Measurements from ENCODE around the gene KLHL3.

The KLHL3 gene

GRCh38 chr5:137622850-137623249 lies 113.0 kb downstream of the KLHL3 start:
- no peak overlapping the region for H3K27ac Mint-ChIP-seq
- DNase-seq (no peak), ATAC-seq (no peak)
- no peaks in the 10 kb centered on the region for H3K27me3 Mint-ChIP-seq
- H3K4me1 Mint-ChIP-seq = no peaks in the 10 kb centered on the region
- H3K4me3 Mint-ChIP-seq = no peak overlapping the region
- H3K9me3 Mint-ChIP-seq = no peaks in the 10 kb centered on the region

- H3K4me1 Mint-ChIP-seq = no peaks in the 10 kb centered on the region
- H3K4me3 Mint-ChIP-seq = no peak overlapping the region
- H3K27ac Mint-ChIP-seq = no peak overlapping the region
- no peaks in the 10 kb centered on the region for H3K27me3 Mint-ChIP-seq
- H3K9me3 Mint-ChIP-seq = no peaks in the 10 kb centered on the region
- no peak for ATAC-seq
- no peak for DNase-seq
These were observed 113.7 kb downstream of the KLHL3 start for GRCh38 chr5:137621861-137622823.

- no peaks in the 10 kb centered on the region for H3K4me1 Mint-ChIP-seq
- H3K27me3 Mint-ChIP-seq = no peaks in the 10 kb centered on the region
- H3K4me3 Mint-ChIP-seq = no peak overlapping the region
- H3K27ac Mint-ChIP-seq = no peak overlapping the region
- no peak for DNase-seq
- ATAC-seq = no peak
- no peaks in the 10 kb centered on the region for H3K9me3 Mint-ChIP-seq
These were observed 114.6 kb downstream of the KLHL3 start for GRCh38 chr5:137621306-137621705.

DNA sequence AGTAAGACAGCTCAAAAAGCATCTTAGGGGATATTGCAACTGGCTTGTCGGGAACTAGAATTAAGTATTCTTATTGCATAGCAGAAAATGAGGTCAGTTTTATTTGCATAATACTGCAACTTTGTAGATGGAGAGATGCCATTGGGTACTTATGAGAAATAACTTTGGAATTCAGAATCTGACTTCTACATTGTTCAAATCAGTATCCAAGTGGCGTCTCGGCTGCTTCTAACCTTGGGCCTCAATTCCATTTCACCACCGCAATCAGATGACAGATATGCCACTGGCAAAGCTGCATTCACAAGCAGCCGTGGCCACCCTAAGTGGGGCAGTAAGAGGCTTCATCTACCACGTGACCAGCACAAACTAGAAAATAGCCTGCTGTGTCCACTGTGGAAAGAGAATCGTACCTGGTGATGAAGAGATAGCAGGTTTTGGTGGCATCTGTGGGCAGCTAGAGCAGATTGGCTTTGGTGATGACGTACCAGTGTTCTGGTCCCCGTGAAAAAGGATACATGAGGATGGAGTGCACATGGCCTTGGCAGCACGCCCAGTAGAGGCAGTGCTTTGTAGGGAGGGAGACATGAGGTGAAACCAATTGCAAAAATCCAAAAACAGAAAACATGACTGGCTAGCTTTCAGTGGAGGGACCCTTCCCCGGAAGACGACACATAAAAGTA lies 116.6 kb downstream of the KLHL3 start:
- Mint-ChIP-seq H3K27ac (no peak overlapping the region), H3K27me3 (no peaks in the 10 kb centered on the region), H3K9me3 (no peaks in the 10 kb centered on the region), H3K4me3 (no peak overlapping the region), H3K4me1 (no peaks in the 10 kb centered on the region)
- no peak for ATAC-seq
- DNase-seq = no peak

- H3K4me3 Mint-ChIP-seq = no peak overlapping the region
- H3K27me3 Mint-ChIP-seq = no peaks in the 10 kb centered on the region
- ATAC-seq (no peak), DNase-seq (no peak)
- peaks cover 7% of the 10 kb centered on the region for H3K4me1 Mint-ChIP-seq
- H3K27ac Mint-ChIP-seq = no peak overlapping the region
- H3K9me3 Mint-ChIP-seq = no peaks in the 10 kb centered on the region
These were observed 117.4 kb downstream of the KLHL3 start for GRCh38 chr5:137618476-137618875.

GRCh38 chr5:137617528-137618205 lies 118.2 kb downstream of the KLHL3 start:
- no peaks in the 10 kb centered on the region for H3K27me3 Mint-ChIP-seq
- DNase-seq (no peak), ATAC-seq (no peak)
- peaks cover 13% of the 10 kb centered on the region for H3K4me1 Mint-ChIP-seq
- H3K9me3 Mint-ChIP-seq = no peaks in the 10 kb centered on the region
- H3K27ac Mint-ChIP-seq = no peak overlapping the region
- no peak overlapping the region for H3K4me3 Mint-ChIP-seq

DNA sequence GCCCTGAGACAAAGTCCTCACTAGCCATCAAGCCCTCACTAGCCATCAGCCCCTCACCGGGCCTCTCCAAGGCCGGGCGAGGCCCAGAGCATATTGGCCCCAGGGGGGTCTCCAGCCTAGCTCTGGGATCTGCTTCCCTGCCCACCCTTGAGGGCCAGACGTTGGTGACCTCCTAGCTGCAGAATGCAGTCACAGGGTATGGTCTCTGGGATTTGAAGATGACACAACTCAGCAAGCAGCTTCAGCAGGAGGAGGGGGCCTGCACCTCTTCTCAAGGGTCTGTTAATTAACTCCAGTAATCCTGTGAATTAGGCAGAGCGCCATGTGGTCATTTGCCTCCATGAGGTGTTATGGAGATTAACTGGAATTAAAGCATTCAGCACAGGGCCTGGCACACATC lies 119.8 kb downstream of the KLHL3 start:
- no peak overlapping the region for H3K27ac Mint-ChIP-seq
- ATAC-seq (no peak), DNase-seq (no peak)
- no peaks in the 10 kb centered on the region for H3K9me3 Mint-ChIP-seq
- H3K4me3 Mint-ChIP-seq = no peak overlapping the region
- H3K27me3 Mint-ChIP-seq = peaks cover 3% of the 10 kb centered on the region
- peaks cover 13% of the 10 kb centered on the region for H3K4me1 Mint-ChIP-seq

- DNase-seq (no peak), ATAC-seq (no peak)
- H3K27me3 Mint-ChIP-seq = peaks cover 9% of the 10 kb centered on the region
- peak overlapping the region in 1 of 2 donors; percentile 27 for H3K27ac Mint-ChIP-seq
- H3K4me1 Mint-ChIP-seq = peaks cover 13% of the 10 kb centered on the region
- no peaks in the 10 kb centered on the region for H3K9me3 Mint-ChIP-seq
- no peak overlapping the region for H3K4me3 Mint-ChIP-seq
These were observed 120.6 kb downstream of the KLHL3 start for GRCh38 chr5:137615171-137615775.

DNA sequence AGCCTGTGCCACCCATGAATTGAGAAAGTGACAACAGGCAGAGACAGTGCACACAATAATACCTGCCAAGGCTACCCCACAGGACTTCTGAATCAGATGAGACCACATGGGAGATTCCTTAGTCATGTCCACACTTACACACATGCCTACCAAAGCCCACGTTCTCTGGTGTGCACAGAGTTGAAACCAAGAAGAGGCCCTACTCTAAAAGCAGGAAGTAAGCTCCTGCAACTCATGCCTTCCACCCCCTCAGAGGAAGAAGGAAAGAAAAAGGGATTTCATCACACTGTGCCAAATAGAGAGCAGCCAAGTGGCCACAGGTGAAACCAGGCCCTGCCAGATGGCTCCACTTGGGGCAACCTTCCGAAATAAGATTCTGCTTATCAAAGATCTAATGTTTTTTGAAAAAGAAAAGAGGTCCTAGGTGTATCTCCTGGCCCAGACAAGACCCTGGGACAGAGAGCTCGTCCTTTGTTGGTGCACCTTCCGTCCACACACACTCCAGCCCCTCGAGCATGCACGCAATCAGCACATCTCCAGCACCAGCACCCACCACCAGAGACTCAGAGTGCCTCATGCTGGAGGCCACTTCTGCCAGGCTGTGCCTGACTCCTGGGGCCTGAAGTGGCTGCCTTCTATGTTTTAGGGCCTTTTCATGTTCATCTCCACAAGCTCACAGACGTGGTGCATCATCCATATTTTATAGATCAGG lies 122.2 kb downstream of the KLHL3 start:
- peaks cover 13% of the 10 kb centered on the region for H3K4me1 Mint-ChIP-seq
- H3K27ac Mint-ChIP-seq = peak overlapping the region; percentile 70 to 82
- H3K27me3 Mint-ChIP-seq = peaks cover 16% of the 10 kb centered on the region
- no peak overlapping the region for H3K4me3 Mint-ChIP-seq
- ATAC-seq (peak; percentile 88), DNase-seq (peak in 1 of 2 donors; percentile 25)
- H3K9me3 Mint-ChIP-seq = no peaks in the 10 kb centered on the region

GRCh38 chr5:137612576-137612975 lies 123.3 kb downstream of the KLHL3 start:
- no peaks in the 10 kb centered on the region for H3K9me3 Mint-ChIP-seq
- ATAC-seq = no peak
- no peak overlapping the region for H3K27ac Mint-ChIP-seq
- no peak overlapping the region for H3K4me3 Mint-ChIP-seq
- H3K27me3 Mint-ChIP-seq = peaks cover 24% of the 10 kb centered on the region
- peaks cover 13% of the 10 kb centered on the region for H3K4me1 Mint-ChIP-seq
- DNase-seq = no peak

GRCh38 chr5:137611794-137612435 lies 124.0 kb downstream of the KLHL3 start:
- no peak overlapping the region for H3K27ac Mint-ChIP-seq
- peaks cover 24% of the 10 kb centered on the region for H3K27me3 Mint-ChIP-seq
- H3K4me1 Mint-ChIP-seq = peaks cover 13% of the 10 kb centered on the region
- DNase-seq = no peak
- H3K4me3 Mint-ChIP-seq = no peak overlapping the region
- no peaks in the 10 kb centered on the region for H3K9me3 Mint-ChIP-seq
- no peak for ATAC-seq

DNA sequence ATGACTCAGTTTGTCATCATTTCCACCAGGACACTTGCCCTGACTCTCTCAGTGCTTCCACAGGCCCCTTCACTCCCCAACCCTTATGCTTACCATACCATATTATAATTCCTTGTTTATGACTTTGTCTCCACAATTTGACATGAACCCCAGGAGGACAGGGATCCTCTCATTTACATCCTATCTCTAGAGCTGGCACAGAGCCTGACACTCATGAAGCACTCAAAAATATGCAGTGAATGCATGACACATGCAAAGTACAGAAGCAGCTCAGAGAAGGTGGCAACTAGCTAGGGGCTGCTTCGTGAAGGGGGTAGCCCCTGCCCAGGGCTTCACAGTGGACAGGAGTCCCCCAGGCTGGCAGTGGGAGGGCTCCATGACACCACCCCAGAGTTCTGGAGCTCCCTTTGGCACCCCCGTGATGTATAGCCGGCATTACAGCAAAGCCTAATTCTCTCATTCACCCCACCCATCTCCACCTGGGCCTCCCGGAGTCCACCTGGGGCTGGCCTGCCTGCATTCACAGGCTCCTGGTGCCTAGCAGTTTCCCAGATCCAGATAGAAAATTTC lies 124.8 kb downstream of the KLHL3 start:
- no peak overlapping the region for H3K27ac Mint-ChIP-seq
- no peak overlapping the region for H3K4me3 Mint-ChIP-seq
- no peaks in the 10 kb centered on the region for H3K9me3 Mint-ChIP-seq

DNA sequence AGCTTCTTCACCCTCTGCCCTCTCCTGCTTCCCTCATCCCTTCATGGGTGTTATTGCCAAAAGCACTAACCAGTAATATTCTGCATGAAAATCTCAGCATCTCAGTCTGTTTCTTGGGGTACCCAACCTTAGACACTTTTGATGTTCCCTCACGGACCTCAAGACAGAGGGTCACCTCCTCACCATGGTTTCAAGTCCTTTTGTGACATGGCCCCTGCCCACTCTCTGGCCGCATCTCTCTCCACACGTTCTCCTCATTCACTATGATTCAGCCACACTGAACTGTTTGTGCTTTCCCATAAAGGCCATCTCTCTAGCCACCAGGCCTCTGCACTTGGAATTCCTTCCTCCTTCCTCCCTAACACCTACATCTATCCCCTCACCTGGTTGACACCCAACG lies 125.3 kb downstream of the KLHL3 start:
- no peak for DNase-seq
- no peak for ATAC-seq
- peaks cover 13% of the 10 kb centered on the region for H3K4me1 Mint-ChIP-seq
- no peaks in the 10 kb centered on the region for H3K9me3 Mint-ChIP-seq
- peaks cover 24% of the 10 kb centered on the region for H3K27me3 Mint-ChIP-seq
- no peak overlapping the region for H3K27ac Mint-ChIP-seq
- no peak overlapping the region for H3K4me3 Mint-ChIP-seq

More for the DNA sequence above, 124.8 kb downstream of the KLHL3 start:
- Mint-ChIP-seq H3K4me1 (peaks cover 13% of the 10 kb centered on the region), H3K27me3 (peaks cover 24% of the 10 kb centered on the region)
- ATAC-seq (no peak), DNase-seq (no peak)

DNA sequence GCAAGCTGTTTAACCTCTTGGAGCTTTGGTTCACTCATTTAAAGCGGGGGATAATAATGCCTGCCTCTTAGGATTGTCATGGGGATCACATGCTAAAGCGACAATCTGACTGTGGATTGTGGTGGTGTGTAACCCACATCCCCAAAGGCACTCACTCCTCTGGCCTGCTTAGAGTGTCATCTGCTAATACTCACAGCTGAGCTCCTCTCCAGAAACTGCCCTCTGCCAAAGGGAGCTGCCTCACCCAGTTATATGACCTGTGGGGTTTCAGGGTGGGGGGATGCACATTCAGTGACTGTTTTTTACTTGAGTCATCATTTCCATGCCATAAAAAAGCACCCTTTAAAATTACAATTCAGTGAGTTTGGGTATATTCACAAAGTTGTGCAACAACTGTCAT lies 126.8 kb downstream of the KLHL3 start:
- H3K4me3 Mint-ChIP-seq = no peak overlapping the region
- DNase-seq = no peak
- H3K27ac Mint-ChIP-seq = no peak overlapping the region
- peaks cover 13% of the 10 kb centered on the region for H3K4me1 Mint-ChIP-seq
- no peaks in the 10 kb centered on the region for H3K9me3 Mint-ChIP-seq
- ATAC-seq = no peak
- H3K27me3 Mint-ChIP-seq = peaks cover 39% of the 10 kb centered on the region
